Activated T-cell treated with anti-CD3 and anti-CD28 coated beads, Interleukin-2, amount 50 U/mL, for 1 hour (primary cell): ENCODE results near the gene MEPCE.
"Not testable (repeated sequence)": the region's sequence is repeated elsewhere in the genome, so short reads cannot be mapped to it uniquely, and the experiment has no call there.

Experiments used
- DNase-seq: peaks from one replicate; pipeline ENCODE4 v3.0.0-alpha.2; 2020

The MEPCE gene

GRCh38 chr7:100434297-100435144 lies 4.9 kb downstream of the MEPCE start:
- DNase-seq, result no peak

GRCh38 chr7:100435401-100436304 lies 6.0 kb downstream of the MEPCE start:
- DNase-seq, result peak; percentile 67

- DNase-seq, result no peak
Measured at GRCh38 chr7:100437150-100438100, 7.8 kb downstream of the MEPCE start.

- DNase-seq, result no peak
Measured at GRCh38 chr7:100438172-100438571, 8.5 kb downstream of the MEPCE start.

- DNase-seq, result peak; percentile 4
Measured at GRCh38 chr7:100438731-100439130, 9.1 kb downstream of the MEPCE start.

GRCh38 chr7:100439244-100439643 lies 9.6 kb downstream of the MEPCE start:
- peak; percentile 2 for DNase-seq

- peak; percentile 13 for DNase-seq
Measured at GRCh38 chr7:100441641-100442535, 12.3 kb downstream of the MEPCE start.

- peak; percentile 8 for DNase-seq
Measured at GRCh38 chr7:100443096-100443840, 13.6 kb downstream of the MEPCE start.

GRCh38 chr7:100444311-100445278 lies 15.0 kb downstream of the MEPCE start:
- peak; percentile 15 for DNase-seq

- no peak for DNase-seq
Measured at GRCh38 chr7:100446040-100446439, 16.4 kb downstream of the MEPCE start.

- not testable (repeated sequence) for DNase-seq
Measured at GRCh38 chr7:100447363-100447762, 17.7 kb downstream of the MEPCE start.

- no peak for DNase-seq
Measured at GRCh38 chr7:100449190-100449795, 19.7 kb downstream of the MEPCE start.

- no peak for DNase-seq
Measured at GRCh38 chr7:100452513-100452912, 22.9 kb downstream of the MEPCE start.

GRCh38 chr7:100453854-100454253 lies 24.2 kb downstream of the MEPCE start:
- DNase-seq, result not testable (repeated sequence)

- DNase-seq, result no peak
Measured at GRCh38 chr7:100455206-100455605, 25.6 kb downstream of the MEPCE start.

GRCh38 chr7:100456562-100456961 lies 26.9 kb downstream of the MEPCE start:
- DNase-seq, result no peak

- DNase-seq, result no peak
Measured at GRCh38 chr7:100457033-100457432, 27.4 kb downstream of the MEPCE start.

- no peak for DNase-seq
Measured at GRCh38 chr7:100464210-100464660, 34.6 kb downstream of the MEPCE start, which contains the start of gene SPACDR. Gene SPACDR, minus strand, starts transcription at chr7:100464260. Its CDS starts 235 bp downstream, at chr7:100464025.

- DNase-seq, result no peak
Measured at GRCh38 chr7:100464791-100465190, 35.2 kb downstream of the MEPCE start.
